HG02852 (cell line): ENCODE measurements around the gene MED17.
"Not testable (repeated sequence)": the region's sequence is repeated elsewhere in the genome, so short reads cannot be mapped to it uniquely, and the experiment has no call there.

Source experiments
- ATAC-seq: cut with Tn5 transposase; IDR thresholded peaks from one replicate; pipeline ENCODE4 v1.9.1; 2021; ENCODE audit warnings: mild to moderate bottlenecking, moderate library complexity; ENCODE audit not compliant: unreplicated experiment

MED17 gene

GRCh38 chr11:93784145-93784934 lies at the start of gene MED17:
Gene MED17 (plus strand): TSS chr11:93784282. CDS start chr11:93784514, 232 bp downstream.
- peak; percentile 97 for ATAC-seq

- no peak for ATAC-seq
Measured at GRCh38 chr11:93734427-93735222, 49.5 kb upstream of the MED17 start.

GRCh38 chr11:93735627-93736026 lies 48.5 kb upstream of the MED17 start:
- ATAC-seq: no peak

GRCh38 chr11:93736129-93736528 lies 48.0 kb upstream of the MED17 start:
- ATAC-seq: no peak

- no peak for ATAC-seq
Measured at GRCh38 chr11:93737904-93738612, 46.0 kb upstream of the MED17 start.

- ATAC-seq: no peak
Measured at GRCh38 chr11:93738647-93739081, 45.4 kb upstream of the MED17 start.

- ATAC-seq: peak; percentile 14
Measured at GRCh38 chr11:93740031-93740729, 43.9 kb upstream of the MED17 start.

GRCh38 chr11:93740730-93741093 lies 43.4 kb upstream of the MED17 start:
- ATAC-seq: peak; percentile 37

GRCh38 chr11:93741094-93741881 lies 42.8 kb upstream of the MED17 start, which contains the start of the genes C11orf54 and TAF1D:
Gene C11orf54 (plus strand): TSS chr11:93741672. CDS start chr11:93747394, 5,722 bp downstream.
Gene TAF1D (minus strand): TSS chr11:93741495. CDS start chr11:93739304, 2,191 bp downstream.
- peak; percentile 82 for ATAC-seq

- peak; percentile 16 for ATAC-seq
Measured at GRCh38 chr11:93741882-93742226, 42.2 kb upstream of the MED17 start.

GRCh38 chr11:93743291-93743690 lies 40.8 kb upstream of the MED17 start:
- no peak for ATAC-seq

- ATAC-seq: no peak
Measured at GRCh38 chr11:93744669-93745004, 39.4 kb upstream of the MED17 start.

GRCh38 chr11:93745005-93745755 lies 38.9 kb upstream of the MED17 start:
- not testable (repeated sequence) for ATAC-seq

- no peak for ATAC-seq
Measured at GRCh38 chr11:93746101-93746500, 38.0 kb upstream of the MED17 start.

GRCh38 chr11:93747122-93747521 lies 37.0 kb upstream of the MED17 start:
- ATAC-seq: peak; percentile 72

- ATAC-seq: no peak
Measured at GRCh38 chr11:93751001-93751400, 33.1 kb upstream of the MED17 start.

- ATAC-seq: no peak
Measured at GRCh38 chr11:93753241-93753640, 30.8 kb upstream of the MED17 start.

- peak; percentile 61 for ATAC-seq
Measured at GRCh38 chr11:93756748-93757147, 27.3 kb upstream of the MED17 start.

- no peak for ATAC-seq
Measured at GRCh38 chr11:93757301-93757700, 26.8 kb upstream of the MED17 start.
